Kidney (tissue), 14 donors: ENCODE measurements around the gene ARHGEF26. TPM values are rescaled to one million over a fixed set of nuclear protein-coding genes. Genes with fewer than 3 reads are reported as not detected.
A peak's percentile ranks its signal among the peaks of the same experiment; 100 is the strongest.

ENCODE experiments used
- DNase-seq, 5 donors: peaks; one replicate each; pipeline ENCODE4 v3.0.0-alpha.2; 2013 to 2020
- FAIRE-seq: peaks from 2 replicates; lab custom pipeline; 2012; peaks lifted over from hg19 to GRCh38; lab: Jason Lieb, UNC
- H3K27ac ChIP-seq, 2 donors: one replicate each; pipeline ENCODE4 v1.7.0; 2013; ENCODE audit warnings: low read depth in 2 of 2, low read length in 2 of 2, inconsistent platforms in 1 of 2
- H3K27me3 ChIP-seq: one replicate; pipeline ENCODE4 v1.7.1; 2013; ENCODE audit warnings: low read length, inconsistent platforms; ENCODE audit not compliant: control insufficient read depth, insufficient read depth
- H3K36me3 ChIP-seq, 3 donors: one replicate each; pipeline versions ENCODE4 v1.7.0 to v1.7.1; 2013; ENCODE audit warnings: low read length in 3 of 3, control low read depth in 1 of 3, inconsistent platforms in 1 of 3; ENCODE audit not compliant: insufficient read depth in 3 of 3, control insufficient read depth in 2 of 3
- H3K4me1 ChIP-seq, 3 donors: one replicate each; pipeline versions ENCODE4 v1.7.0 to v1.7.1; 2013; ENCODE audit warnings: low read length in 3 of 3, inconsistent platforms in 1 of 3, low read depth in 1 of 3; ENCODE audit not compliant: control insufficient read depth in 2 of 3, insufficient read depth in 2 of 3
- H3K4me3 ChIP-seq, 3 donors: one replicate each; pipeline versions ENCODE4 v1.7.0 to v1.8.1; 2013; ENCODE audit warnings: low read length in 3 of 3, control low read depth in 1 of 3, inconsistent platforms in 1 of 3
- H3K9ac ChIP-seq, 3 donors: one replicate each; pipeline versions ENCODE4 v1.7.0 to v1.7.1; 2013; ENCODE audit warnings: low read length in 3 of 3, control low read depth in 1 of 3, inconsistent platforms in 1 of 3
- H3K9me3 ChIP-seq, 3 donors: one replicate each; pipeline versions ENCODE4 v1.7.0 to v1.7.1; 2013; ENCODE audit warnings: low read length in 3 of 3, control low read depth in 1 of 3, inconsistent platforms in 1 of 3; ENCODE audit not compliant: control insufficient read depth in 2 of 3, insufficient read depth in 1 of 3
- CTCF ChIP-seq: IDR thresholded peaks from 3 replicates; pipeline ENCODE4 v1.5.1; 2012; ENCODE audit warnings: mild to moderate bottlenecking, moderate library complexity, borderline replicate concordance; ENCODE audit not compliant: insufficient read depth; ENCODE audit errors: extremely low read depth
- intact Hi-C: fragments of 100-400 bp; cut with DNase I; formaldehyde crosslinking; loops from one replicate; pipeline ENCODE4 v1.11.1; 2022
- polyA plus RNA-seq: library from polyadenylated mRNA; stranded (reverse); fragments of 350-450 nt; fragmentation: Illumina TruSeq; extraction: RNeasy Lipid Tissue Mini Kit (QIAGEN cat#74804); gene quantifications from one replicate; pipeline ENCODE4 v1.2.3, GENCODE V29; 2014; ENCODE audit warnings: low read depth, low replicate concordance; ENCODE audit not compliant: insufficient read depth
- total RNA-seq: library from RNA; stranded (reverse); fragmentation: NEBNext Ultra II Directional; extraction: Animal tissue kit (Norgen Biotek cat#: 25700); gene quantifications from one replicate; pipeline ENCODE4 v1.2.1, GENCODE V29; 2021
- donor health status: control.
- donor health status: control.
- donor health status: control.
- donor health status: control.
- donor health status: control.
- donor health status: DM: yes; HTN: yes; CAD: no.
- donor health status: Normal renal cell carcinoma (clear cell type).

The ARHGEF26 gene
- total and polyA plus RNA-seq, 2 donors from 2014 or later = 3.9 to 4.8 TPM

DNA sequence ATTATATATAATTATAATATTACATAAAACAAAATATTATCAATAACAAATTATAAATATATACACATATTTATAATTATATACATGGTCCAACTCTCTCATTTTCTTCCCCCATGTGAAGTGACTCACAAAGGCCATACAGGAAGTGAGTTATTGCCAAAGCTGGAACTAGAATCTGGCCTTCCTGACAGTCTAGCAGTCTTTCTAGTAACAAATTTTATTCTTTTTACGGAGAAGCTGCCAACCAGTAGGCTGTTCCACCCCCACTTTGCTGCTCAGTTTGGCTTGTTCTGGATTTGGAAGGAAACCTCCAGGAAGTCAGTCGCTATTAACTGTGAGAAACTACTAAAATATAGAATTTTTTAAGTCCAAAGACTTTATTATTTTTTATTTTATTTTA lies 123.5 kb downstream of the ARHGEF26 start:
- DNase-seq (no peak), FAIRE-seq (peak; percentile 55)
- Histone ChIP-seq H3K4me3 (no peak overlapping the region), H3K27ac (no peak overlapping the region), H3K36me3 (no peaks in the 10 kb centered on the region), H3K9ac (no peak overlapping the region), H3K27me3 (no peaks in the 10 kb centered on the region), H3K9me3 (no peaks in the 10 kb centered on the region), H3K4me1 (peaks cover 0 to 2% (median 0%) of the 10 kb centered on the region in 3 donors)
- intact Hi-C loops = no loop called here
- TF ChIP-seq CTCF = no peak

DNA sequence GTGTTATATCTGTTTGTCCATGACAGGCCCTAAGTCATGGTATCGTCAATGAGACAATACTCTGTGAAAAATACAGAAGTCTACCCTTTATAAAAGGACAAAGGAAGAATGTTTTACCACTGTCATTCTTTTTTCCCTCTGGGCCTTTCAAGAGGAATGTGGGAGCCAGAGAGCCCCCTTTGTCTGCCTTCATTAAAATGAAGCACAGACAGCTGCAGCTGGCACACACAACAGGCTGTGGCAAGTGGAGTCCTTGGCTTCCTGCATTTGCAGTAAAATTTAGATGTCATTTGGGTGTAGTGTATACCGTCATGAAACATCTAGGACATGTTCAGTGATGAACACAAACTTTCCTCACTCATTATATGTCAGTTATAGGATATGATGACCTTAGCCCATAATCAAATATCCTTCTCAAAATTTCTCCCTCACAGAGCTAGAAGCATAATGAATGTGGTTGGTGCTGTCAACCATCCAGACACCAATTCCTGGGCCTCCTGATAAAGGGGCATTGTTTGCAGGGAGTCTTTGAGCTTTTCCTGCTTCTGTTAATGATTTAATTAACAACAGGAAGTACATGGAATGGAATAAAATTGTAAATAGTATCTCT lies 126.7 kb downstream of the ARHGEF26 start:
- TF ChIP-seq CTCF = no peak
- Histone ChIP-seq H3K36me3 (peaks cover 0 to 3% (median 0%) of the 10 kb centered on the region in 3 donors), H3K27ac (no peak overlapping the region), H3K4me3 (no peak overlapping the region), H3K27me3 (no peaks in the 10 kb centered on the region), H3K9me3 (no peaks in the 10 kb centered on the region), H3K4me1 (no peaks in the 10 kb centered on the region), H3K9ac (no peak overlapping the region)
- intact Hi-C loops = no loop called here
- FAIRE-seq (no peak), DNase-seq (no peak)

- no peaks in the 10 kb centered on the region for H3K4me1 ChIP-seq
- no peak for DNase-seq
- H3K4me3 ChIP-seq = no peak overlapping the region
- no peak for TF ChIP-seq CTCF
- H3K9ac ChIP-seq = no peak overlapping the region
- no peak overlapping the region for H3K27ac ChIP-seq
- H3K36me3 ChIP-seq = peaks cover 0 to 11% (median 2%) of the 10 kb centered on the region in 3 donors
- no peaks in the 10 kb centered on the region for H3K27me3 ChIP-seq
- intact Hi-C loops = loop anchor here (5.0 kb wide), 1 partner anchor 153 kb away; no protein-coding TSS in a partner anchor
- no peak for FAIRE-seq
- no peaks in the 10 kb centered on the region for H3K9me3 ChIP-seq
Measured at GRCh38 chr3:154250291-154250690, 129.1 kb downstream of the ARHGEF26 start.
